Measurements from ENCODE around the gene OR10G2. TPM values are rescaled to one million over a fixed set of nuclear protein-coding genes. Genes with fewer than 3 reads are reported as not detected.
"Not testable (repeated sequence)": the region's sequence is repeated elsewhere in the genome, so short reads cannot be mapped to it uniquely, and the experiment has no call there.

OR10G2 gene
- total RNA-seq, 1 donor from 2014 or later, result not detected

DNA sequence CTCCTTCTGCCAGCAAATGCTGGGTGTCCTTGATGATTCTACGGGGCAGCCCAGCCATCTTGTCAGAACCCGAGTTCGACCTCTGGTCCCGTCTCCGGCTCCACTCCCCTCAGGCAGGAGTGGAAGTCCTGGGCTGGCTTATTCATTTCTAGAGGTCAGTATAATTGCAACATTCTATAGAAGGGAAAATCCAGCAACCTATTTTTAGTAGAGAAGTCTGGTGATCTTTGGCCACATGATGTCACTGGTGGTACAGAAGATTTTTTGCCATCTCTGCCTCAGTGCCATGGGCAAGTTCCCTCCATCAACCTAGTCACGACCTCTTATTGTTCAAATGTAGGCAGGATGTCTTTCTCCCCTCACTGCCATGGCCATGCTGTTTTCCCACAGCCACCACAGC is 22.4 kb downstream of the OR10G2 start:
- ATAC-seq (no peak), DNase-seq (ENCODE audit: low spot score) (no peak)
- intact Hi-C loops (cut with DNase I), result no loop called here

- ATAC-seq; intact Hi-C loops (cut with DNase I); DNase-seq (ENCODE audit: low spot score): not testable (repeated sequence)
Measured at GRCh38 chr14:21602181-21602580, 32.6 kb downstream of the OR10G2 start.

GRCh38 chr14:21589317-21589716 is 45.4 kb downstream of the OR10G2 start:
- DNase-seq (ENCODE audit: low spot score), result no peak
- no peak for ATAC-seq
- intact Hi-C loops (cut with DNase I), result no loop called here

Other genes starting within 250 kb of the OR10G2 start
- gene CHD8, start 178.8 kb downstream of the OR10G2 start, total RNA-seq, result 78.9 TPM
- gene RAB2B, start 158.0 kb downstream of the OR10G2 start, total RNA-seq, result 41.0 TPM
- gene TOX4, start 157.7 kb downstream of the OR10G2 start, total RNA-seq, result 60.0 TPM
- 43.3 TPM for gene METTL3, start 123.6 kb downstream of the OR10G2 start, total RNA-seq
- gene SALL2, start 108.6 kb downstream of the OR10G2 start, total RNA-seq, result 16.3 TPM
- gene OR10G3, start 54.9 kb downstream of the OR10G2 start, total RNA-seq, result not detected
- not detected for gene OR4E2, start 18.9 kb upstream of the OR10G2 start, total RNA-seq
- not detected for gene OR4E1, start 38.9 kb upstream of the OR10G2 start, total RNA-seq

Measured in sciatic nerve (tissue), 2 donors.